Suprapubic skin (tissue), 4 donors: ENCODE measurements around the gene TMTC2. TPM values are rescaled to one million over a fixed set of nuclear protein-coding genes. Genes with fewer than 3 reads are reported as not detected.
"Not testable (repeated sequence)": the region's sequence is repeated elsewhere in the genome, so short reads cannot be mapped to it uniquely, and the experiment has no call there.

Experiments
- DNase-seq, 2 donors: peaks; one replicate each; pipeline ENCODE4 v3.0.0-alpha.2; 2019; ENCODE audit warnings: low spot score in 2 of 2
- H3K27ac ChIP-seq: fragments of 200-600 bp; sonication (generic); one replicate; pipeline ENCODE4 v1.5.1; 2019
- H3K27me3 ChIP-seq: fragments of 200-600 bp; sonication (generic); one replicate; pipeline ENCODE4 v1.5.1; 2019
- H3K36me3 ChIP-seq: fragments of 200-600 bp; sonication (generic); one replicate; pipeline ENCODE4 v1.5.1; 2019
- H3K4me1 ChIP-seq: fragments of 200-600 bp; sonication (generic); one replicate; pipeline ENCODE4 v1.5.1; 2019
- H3K4me3 ChIP-seq: fragments of 200-600 bp; sonication (generic); one replicate; pipeline ENCODE4 v1.5.1; 2019; ENCODE audit warnings: mild to moderate bottlenecking
- H3K9me3 ChIP-seq: fragments of 200-600 bp; sonication (generic); one replicate; pipeline ENCODE4 v1.5.1; 2019
- EP300 ChIP-seq: sonication (generic); formaldehyde crosslinking; IDR thresholded peaks from one replicate; pipeline ENCODE4 v1.6.1; 2017; ENCODE audit warnings: antibody characterized with exemption
- POLR2A ChIP-seq, 2 donors: fragments of 450-650 bp; IDR thresholded peaks; one replicate each; pipeline ENCODE4 v1.6.1; 2017; ENCODE audit warnings: antibody characterized with exemption in 2 of 2, mild to moderate bottlenecking in 2 of 2, moderate library complexity in 2 of 2
- POLR2AphosphoS5 ChIP-seq, 3 donors: sonication (generic); formaldehyde crosslinking; IDR thresholded peaks; one replicate each; pipeline ENCODE4 v1.6.1; 2017; ENCODE audit warnings: antibody characterized with exemption in 3 of 3
- WGBS: methylation state at CpG from one replicate; pipeline ENCODE4 v1.1.5; 2018; 5-methylcytosine and 5-hydroxymethylcytosine counted together
- total RNA-seq, 4 donors: library from RNA; depleted of rRNA; stranded (reverse); fragments of >200 nt; gene quantifications; one replicate each; pipeline ENCODE4 v1.1.0, GENCODE V29; 2016
- TF ChIP-seq, protein P1 (sequence below), 2 donors: fragments of 200-600 bp in 1 of 2; fragments of 450-650 bp in 1 of 2; sonication (generic) in 1 of 2; IDR thresholded peaks; one replicate each; pipeline ENCODE4 v1.5.1; 2016 to 2019; ENCODE audit warnings: antibody characterized with exemption in 2 of 2, mild to moderate bottlenecking in 1 of 2, moderate library complexity in 1 of 2

TMTC2 gene
- total RNA-seq, 4 donors from 2014 or later = 16.7 to 21.1 (median 18.9) TPM

DNA sequence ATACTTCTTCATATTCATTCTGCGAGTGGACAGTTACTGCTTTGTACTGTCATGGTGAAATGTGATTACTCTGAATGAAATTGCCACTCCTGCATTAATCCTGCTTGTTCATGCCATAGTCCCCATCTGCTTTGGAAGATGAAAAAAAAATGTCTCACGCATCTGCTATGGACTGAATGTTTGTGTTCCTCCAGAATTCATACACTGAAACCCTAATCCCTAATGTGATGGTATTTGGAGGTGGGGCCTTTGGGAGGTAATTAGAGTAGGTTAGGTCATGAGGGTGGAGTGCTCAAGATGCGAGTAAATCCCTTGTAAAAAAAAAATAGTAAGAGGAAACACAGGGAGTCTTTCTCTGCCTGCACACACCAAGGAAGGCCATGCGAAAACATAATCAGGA, 427.2 kb downstream of the TMTC2 start:
- Histone ChIP-seq H3K27me3 (no peaks in the 10 kb centered on the region), H3K4me3 (no peak overlapping the region), H3K4me1 (no peaks in the 10 kb centered on the region), H3K27ac (no peak overlapping the region), H3K36me3 (no peaks in the 10 kb centered on the region), H3K9me3 (no peaks in the 10 kb centered on the region)
- DNase-seq = no peak
- TF ChIP-seq, protein P1, sequence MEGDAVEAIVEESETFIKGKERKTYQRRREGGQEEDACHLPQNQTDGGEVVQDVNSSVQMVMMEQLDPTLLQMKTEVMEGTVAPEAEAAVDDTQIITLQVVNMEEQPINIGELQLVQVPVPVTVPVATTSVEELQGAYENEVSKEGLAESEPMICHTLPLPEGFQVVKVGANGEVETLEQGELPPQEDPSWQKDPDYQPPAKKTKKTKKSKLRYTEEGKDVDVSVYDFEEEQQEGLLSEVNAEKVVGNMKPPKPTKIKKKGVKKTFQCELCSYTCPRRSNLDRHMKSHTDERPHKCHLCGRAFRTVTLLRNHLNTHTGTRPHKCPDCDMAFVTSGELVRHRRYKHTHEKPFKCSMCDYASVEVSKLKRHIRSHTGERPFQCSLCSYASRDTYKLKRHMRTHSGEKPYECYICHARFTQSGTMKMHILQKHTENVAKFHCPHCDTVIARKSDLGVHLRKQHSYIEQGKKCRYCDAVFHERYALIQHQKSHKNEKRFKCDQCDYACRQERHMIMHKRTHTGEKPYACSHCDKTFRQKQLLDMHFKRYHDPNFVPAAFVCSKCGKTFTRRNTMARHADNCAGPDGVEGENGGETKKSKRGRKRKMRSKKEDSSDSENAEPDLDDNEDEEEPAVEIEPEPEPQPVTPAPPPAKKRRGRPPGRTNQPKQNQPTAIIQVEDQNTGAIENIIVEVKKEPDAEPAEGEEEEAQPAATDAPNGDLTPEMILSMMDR (IDR thresholded peaks at IDR 0.05) = no peak
- TF ChIP-seq EP300 (no peak), POLR2AphosphoS5 (IDR thresholded peaks at IDR 0.05) (no peak), POLR2A (IDR thresholded peaks at IDR 0.05) (no peak)
- 67% methylated on average over 4 of the region's 4 CpGs for WGBS

DNA sequence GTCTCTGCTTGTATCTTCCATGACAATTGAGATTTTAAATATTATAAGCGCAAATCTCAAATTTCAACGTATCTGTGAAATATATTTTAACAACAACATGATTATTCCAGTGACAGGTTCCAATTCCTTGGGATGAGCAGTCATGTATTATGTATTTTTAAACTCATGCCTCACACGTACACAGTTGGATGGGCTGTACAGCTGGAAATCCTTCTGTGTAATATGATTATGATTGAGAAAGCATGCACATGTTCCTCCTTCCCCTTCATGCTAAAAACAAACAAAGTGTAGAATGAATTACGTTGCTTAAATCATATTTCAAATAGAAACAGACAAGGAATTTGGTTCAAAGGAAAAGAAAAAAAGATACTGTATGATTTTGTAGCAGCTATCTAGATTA, 428.3 kb downstream of the TMTC2 start:
- DNase-seq = no peak
- Histone ChIP-seq H3K4me3 (no peak overlapping the region), H3K36me3 (no peaks in the 10 kb centered on the region), H3K27me3 (no peaks in the 10 kb centered on the region), H3K27ac (no peak overlapping the region), H3K9me3 (no peaks in the 10 kb centered on the region), H3K4me1 (no peaks in the 10 kb centered on the region)
- TF ChIP-seq POLR2AphosphoS5 (IDR thresholded peaks at IDR 0.05) = no peak
- TF ChIP-seq, protein P1 (IDR thresholded peaks at IDR 0.05) = no peak
- no peak for TF ChIP-seq POLR2A (IDR thresholded peaks at IDR 0.05)
- no peak for TF ChIP-seq EP300
- WGBS = 65% methylated on average over 4 of the region's 4 CpGs

DNA sequence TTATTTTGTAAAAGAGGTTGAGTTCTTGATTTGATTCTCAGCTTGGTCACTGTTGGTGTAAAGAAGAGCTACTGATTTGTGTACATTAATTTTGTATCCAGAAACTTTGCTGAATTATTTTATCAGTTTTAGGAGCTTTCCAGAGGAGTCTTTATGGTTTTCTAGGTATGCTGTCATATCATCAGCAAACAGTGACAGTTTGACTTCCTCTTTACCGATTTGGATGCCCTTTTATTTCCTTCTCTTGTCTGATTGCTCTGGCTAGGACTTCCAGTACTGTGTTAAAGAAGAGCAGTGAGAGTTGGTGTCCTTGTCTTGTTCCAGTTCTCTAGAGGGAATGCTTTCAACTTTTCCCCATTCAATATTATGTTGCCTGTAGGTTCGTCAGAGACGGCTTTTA, 431.2 kb downstream of the TMTC2 start:
- not testable (repeated sequence) for DNase-seq, H3K4me1 ChIP-seq, H3K27ac ChIP-seq, H3K36me3 ChIP-seq, H3K4me3 ChIP-seq, H3K9me3 ChIP-seq, H3K27me3 ChIP-seq
- WGBS = 94% methylated on average over 3 of the region's 3 CpGs

DNA sequence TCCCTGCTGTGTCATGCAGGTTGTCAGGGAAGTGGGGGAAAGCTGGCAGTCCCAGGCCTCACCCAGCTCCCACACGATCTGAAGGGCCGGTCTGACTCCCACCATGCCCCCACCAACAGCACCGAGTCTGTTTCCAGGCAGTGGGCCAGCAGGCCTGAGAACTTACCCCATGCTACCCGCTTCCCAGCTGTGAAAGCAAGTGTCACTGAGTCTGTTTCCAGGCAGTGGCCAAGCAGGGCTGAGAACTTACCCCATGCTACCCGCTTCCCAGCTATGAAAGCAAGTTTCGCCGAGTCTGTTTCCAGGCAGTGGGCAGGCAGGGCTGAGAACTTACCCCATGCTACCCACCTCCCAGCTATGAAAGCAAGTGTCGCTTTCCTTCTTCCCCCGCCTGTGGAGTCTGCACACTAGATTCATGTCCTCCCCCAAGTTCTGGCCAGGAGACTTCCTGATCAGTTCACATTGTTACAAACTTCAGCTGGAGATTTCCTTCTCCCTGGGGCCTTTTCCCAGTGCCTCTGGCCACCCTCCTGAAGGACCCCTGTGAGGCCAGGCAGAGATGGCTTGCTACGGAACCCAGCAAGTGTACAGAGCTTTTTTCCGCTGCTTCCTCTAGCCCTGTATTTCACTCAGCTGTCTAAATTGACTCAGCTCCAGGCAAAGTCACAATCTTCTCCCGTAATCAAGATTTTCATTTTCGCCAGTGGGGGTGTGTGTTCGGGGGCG, 435.4 kb downstream of the TMTC2 start:
- no peak for DNase-seq
- WGBS = 62% methylated on average over 15 of the region's 15 CpGs
- Histone ChIP-seq H3K9me3 (no peaks in the 10 kb centered on the region), H3K36me3 (no peaks in the 10 kb centered on the region), H3K27me3 (no peaks in the 10 kb centered on the region), H3K4me3 (peak overlapping the region; percentile 30), H3K4me1 (no peaks in the 10 kb centered on the region), H3K27ac (peak overlapping the region; percentile 1)
- TF ChIP-seq POLR2A (IDR thresholded peaks at IDR 0.05) (no peak), POLR2AphosphoS5 (IDR thresholded peaks at IDR 0.05) (no peak), EP300 (no peak)
- TF ChIP-seq, protein P1 (IDR thresholded peaks at IDR 0.05) = no peak

DNA sequence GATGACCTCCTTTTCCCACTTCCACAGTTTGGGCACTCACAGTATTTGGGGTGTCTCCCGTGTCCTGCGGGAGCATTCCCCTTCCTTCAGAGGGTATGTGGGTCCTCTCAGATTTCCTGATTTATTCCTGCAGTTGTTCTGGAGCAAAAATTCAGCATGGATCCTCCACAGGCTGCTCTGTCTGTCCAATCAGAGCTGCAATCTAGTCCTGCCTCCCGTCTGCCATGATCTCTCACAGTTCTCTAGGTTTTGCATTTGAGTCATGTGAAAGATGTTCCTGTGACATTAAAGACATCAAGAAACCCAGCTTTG, 435.9 kb downstream of the TMTC2 start:
- H3K9me3 ChIP-seq = no peaks in the 10 kb centered on the region
- H3K27me3 ChIP-seq = no peaks in the 10 kb centered on the region
- H3K27ac ChIP-seq = peak overlapping the region; percentile 1
- H3K36me3 ChIP-seq = no peaks in the 10 kb centered on the region
- H3K4me3 ChIP-seq = peak overlapping the region; percentile 30
- DNase-seq = no peak
- H3K4me1 ChIP-seq = no peaks in the 10 kb centered on the region
- WGBS = 61% methylated on average over 3 of the region's 3 CpGs
- no peak for TF ChIP-seq EP300
- TF ChIP-seq POLR2A (IDR thresholded peaks at IDR 0.05) = no peak
- TF ChIP-seq, protein P1 (IDR thresholded peaks at IDR 0.05) = no peak
- no peak for TF ChIP-seq POLR2AphosphoS5 (IDR thresholded peaks at IDR 0.05)

DNA sequence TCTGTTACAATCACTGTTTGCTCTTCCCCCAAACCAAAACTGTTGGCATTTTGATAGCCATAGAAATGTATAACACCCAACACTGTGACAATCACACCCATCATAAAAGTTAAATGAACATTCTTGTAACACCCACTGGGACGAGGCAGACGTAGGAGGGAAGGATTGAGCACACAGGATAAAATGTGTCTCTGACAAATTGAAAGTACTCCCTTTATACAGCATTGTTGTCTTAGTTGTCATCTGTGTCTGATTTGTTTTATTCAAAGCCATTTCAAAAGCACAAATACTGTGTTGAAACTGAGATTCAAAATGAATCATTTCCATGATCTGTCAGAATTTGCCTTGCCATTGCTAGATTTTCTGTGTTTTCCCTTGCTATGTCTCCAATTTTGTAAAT, 436.3 kb downstream of the TMTC2 start:
- H3K4me3 ChIP-seq = peak overlapping the region; percentile 30
- WGBS = 49% methylated on average over 2 of the region's 2 CpGs
- no peak overlapping the region for H3K27ac ChIP-seq
- no peaks in the 10 kb centered on the region for H3K9me3 ChIP-seq
- H3K36me3 ChIP-seq = no peaks in the 10 kb centered on the region
- DNase-seq = no peak
- no peaks in the 10 kb centered on the region for H3K4me1 ChIP-seq
- H3K27me3 ChIP-seq = no peaks in the 10 kb centered on the region
- TF ChIP-seq EP300 (no peak), POLR2A (IDR thresholded peaks at IDR 0.05) (no peak), POLR2AphosphoS5 (IDR thresholded peaks at IDR 0.05) (no peak)
- TF ChIP-seq, protein P1 (IDR thresholded peaks at IDR 0.05) = no peak
